ENCODE results near the gene VSTM2L. TPM values are rescaled to one million over a fixed set of nuclear protein-coding genes. Genes with fewer than 3 reads are reported as not detected.

VSTM2L gene
- total and polyA plus RNA-seq, 9 of the 15 experiments (the other 6 are each of a cell fraction or from before 2014, with no cell fraction given): not detected

- no peaks in the 10 kb centered on the region for H3K36me3 ChIP-seq (ENCODE audit: control insufficient read depth, insufficient read depth, low read length)
- in situ Hi-C loops (cut with MboI) (no loop called here), intact Hi-C loops (cut with micrococcal nuclease) (no loop called here)
- no peak overlapping the region for H3K4me3 ChIP-seq
- H3K9ac ChIP-seq (ENCODE audit: insufficient read depth in 1 of 2, low read depth in 2 of 2, low read length in 2 of 2): no peak overlapping the region
- peaks cover 9% of the 10 kb centered on the region; the same call in 1 of the 2 replicates for H4K20me1 ChIP-seq (replicated peaks; ENCODE audit: control insufficient read depth, insufficient read depth, low read length)
- no peak overlapping the region for H2AFZ ChIP-seq (ENCODE audit: low read depth, low read length)
- WGBS (ENCODE audit: insufficient coverage, low coverage, missing lambda C conversion rate): 19% methylated on average over 5 of the region's 5 CpGs
- H3K27me3 ChIP-seq (ENCODE audit: control insufficient read depth in 2 of 2, insufficient read depth in 2 of 2, low read length in 2 of 2): peaks cover 50 to 85% of the 10 kb centered on the region in 2 experiments
- ChIA-PET POLR2A (interaction anchor here (0.8 kb wide), 1 partner anchor 10 kb away, joined by 4 read pairs; no protein-coding TSS in a partner anchor), CTCF (ENCODE audit: low intra/inter-chr PET ratio) (no interaction called here)
- no peaks in the 10 kb centered on the region for H3K9me3 ChIP-seq (replicated peaks; ENCODE audit: control insufficient read depth, insufficient read depth, low read depth, low read length)
- H3K4me1 ChIP-seq (replicated peaks in 1 of 2; ENCODE audit: control insufficient read depth in 2 of 2, insufficient read depth in 2 of 2, low read length in 2 of 2): peaks cover 0 to 13% of the 10 kb centered on the region in 2 experiments; a peak in 2 of 5 replicates
- ATAC-seq (no peak), DNase-seq (ENCODE audit: extremely low read depth in 1 of 4, low spot score in 3 of 4) (no peak), FAIRE-seq (no peak)
- no peak overlapping the region for H3K27ac ChIP-seq (ENCODE audit: extremely low read depth, low read depth, low read length)
- H3K9me1 ChIP-seq (ENCODE audit: control insufficient read depth, insufficient read depth, low read length): peaks cover 3% of the 10 kb centered on the region
- no peaks in the 10 kb centered on the region for H3K79me2 ChIP-seq (ENCODE audit: control insufficient read depth, insufficient read depth, low read length)
- H3K4me2 ChIP-seq (ENCODE audit: insufficient read depth, low read length): no peak overlapping the region
- TF ChIP-seq KAT2B (IDR thresholded peaks at IDR 0.05; ENCODE audit: low read depth, low read length) (no peak), CSDE1 (IDR thresholded peaks at IDR 0.05) (no peak), ZBED1 (IDR thresholded peaks at IDR 0.05) (no peak), ZNF445 (CRISPR knock-in tag; IDR thresholded peaks at IDR 0.05; ENCODE audit: low read depth) (no peak)
- BruUV-seq (replicated peaks): no TSS peak
These were observed 11.4 kb downstream of the VSTM2L start for GRCh38 chr20:37914367-37914671.

- Histone ChIP-seq H3K4me3 (no peak overlapping the region), H3K4me1 (replicated peaks in 1 of 2; ENCODE audit: control insufficient read depth in 2 of 2, insufficient read depth in 2 of 2, low read length in 2 of 2) (peaks cover 0 to 13% of the 10 kb centered on the region in 2 experiments; a peak in 2 of 5 replicates), H3K9me3 (replicated peaks; ENCODE audit: control insufficient read depth, insufficient read depth, low read depth, low read length) (no peaks in the 10 kb centered on the region), H3K9ac (ENCODE audit: insufficient read depth in 1 of 2, low read depth in 2 of 2, low read length in 2 of 2) (peak overlapping the region in 1 of 2 experiments; percentile 36; a peak in 1 of 4 replicates), H3K4me2 (ENCODE audit: insufficient read depth, low read length) (no peak overlapping the region), H3K79me2 (ENCODE audit: control insufficient read depth, insufficient read depth, low read length) (no peaks in the 10 kb centered on the region), H3K27ac (ENCODE audit: extremely low read depth, low read depth, low read length) (no peak overlapping the region), H2AFZ (ENCODE audit: low read depth, low read length) (peak overlapping the region; percentile 51; the same call in 1 of the 2 replicates), H3K36me3 (ENCODE audit: control insufficient read depth, insufficient read depth, low read length) (no peaks in the 10 kb centered on the region), H3K27me3 (ENCODE audit: control insufficient read depth in 2 of 2, insufficient read depth in 2 of 2, low read length in 2 of 2) (peaks cover 50 to 90% of the 10 kb centered on the region in 2 experiments), H3K9me1 (ENCODE audit: control insufficient read depth, insufficient read depth, low read length) (peaks cover 3% of the 10 kb centered on the region), H4K20me1 (replicated peaks; ENCODE audit: control insufficient read depth, insufficient read depth, low read length) (peaks cover 9% of the 10 kb centered on the region; the same call in 1 of the 2 replicates)
- 5% methylated on average over 29 of the region's 34 CpGs for WGBS (ENCODE audit: insufficient coverage, low coverage, missing lambda C conversion rate)
- TF ChIP-seq RUNX1 (IDR thresholded peaks at IDR 0.05; ENCODE audit: low read depth) (no peak), NR3C1 (CRISPR knock-in tag; IDR thresholded peaks at IDR 0.05) (no peak), BCOR (IDR thresholded peaks at IDR 0.05) (peak; percentile 52; the same call in 1 of the 2 replicates), THRB (CRISPR knock-in tag; conservative IDR thresholded peaks at IDR 0.05) (no peak), ZNF280B (CRISPR knock-in tag; IDR thresholded peaks at IDR 0.05) (no peak), RBM25 (IDR thresholded peaks at IDR 0.05; ENCODE audit: low read depth, low read length, severe bottlenecking) (peak; percentile 22)
- CTCF ChIA-PET (ENCODE audit: low intra/inter-chr PET ratio): no interaction called here
- DNase-seq (ENCODE audit: extremely low read depth in 1 of 4, low spot score in 3 of 4): no peak
- in situ Hi-C loops (cut with MboI): no loop called here
- FAIRE-seq: no peak
- intact Hi-C loops (cut with micrococcal nuclease): no loop called here
- no TSS peak for BruUV-seq (replicated peaks)
- peak; percentile 40 for ATAC-seq
- POLR2A ChIA-PET: interaction anchor here (0.6 kb wide), 1 partner anchor 281 kb away, joined by 4 read pairs; no protein-coding TSS in a partner anchor
These were observed 11.9 kb downstream of the VSTM2L start for GRCh38 chr20:37914672-37915433.

All from K562 (cell line).